ENCODE data around the gene STKLD1.

- no peak for TF ChIP-seq ZBTB7A (IDR thresholded peaks at IDR 0.05; ENCODE audit: low read depth)
- TF ChIP-seq EP300 (IDR thresholded peaks at IDR 0.05; ENCODE audit: borderline replicate concordance): no peak
- no peak for TF ChIP-seq MAX (IDR thresholded peaks at IDR 0.05)
- no peak for TF ChIP-seq REST (IDR thresholded peaks at IDR 0.05; ENCODE audit: low read depth)
- no peak for TF ChIP-seq YY1 (IDR thresholded peaks at IDR 0.05; ENCODE audit: low read depth)
- TF ChIP-seq FOXM1 (IDR thresholded peaks at IDR 0.05; ENCODE audit: borderline replicate concordance, low read depth): no peak
- no peak for TF ChIP-seq CEBPB (IDR thresholded peaks at IDR 0.05)
- TF ChIP-seq TAF1 (IDR thresholded peaks at IDR 0.05; ENCODE audit: low read depth): no peak
- no peak for TF ChIP-seq RAD21 (IDR thresholded peaks at IDR 0.05; ENCODE audit: low read depth)
- no peak for TF ChIP-seq EGR1 (IDR thresholded peaks at IDR 0.05)
- TF ChIP-seq TCF12 (IDR thresholded peaks at IDR 0.05; ENCODE audit: low read depth): no peak
Measured at GRCh38 chr9:133344071-133344470, 32.1 kb upstream of the STKLD1 start.

All from Ishikawa (cell line).